ENCODE data around the gene LYZ. TPM values are rescaled to one million over a fixed set of nuclear protein-coding genes. Genes with fewer than 3 reads are reported as not detected.

Gene LYZ
- total and polyA plus RNA-seq, 9 donors = 11.3 to 80.7 (median 34.2) TPM

- no peak overlapping the region for H3K4me3 ChIP-seq (ENCODE audit: low read length)
- DNase-seq = no peak
- no peak overlapping the region for H3K27ac ChIP-seq (ENCODE audit: low read length)
- no CpG with 5 or more reads among the region's 1 CpG for WGBS (ENCODE audit: insufficient coverage)
- no peaks in the 10 kb centered on the region for H3K4me1 ChIP-seq (ENCODE audit: control insufficient read depth, insufficient read depth, low read length)
- no peaks in the 10 kb centered on the region for H3K9me3 ChIP-seq (replicated peaks; ENCODE audit: control insufficient read depth, low read depth, low read length)
- no peaks in the 10 kb centered on the region for H3K36me3 ChIP-seq (ENCODE audit: control insufficient read depth, insufficient read depth, low read length)
- no peaks in the 10 kb centered on the region for H3K27me3 ChIP-seq (ENCODE audit: control insufficient read depth, insufficient read depth, low read length)
Observed at GRCh38 chr12:69350777-69351176, 2.6 kb downstream of the LYZ start.

- Histone ChIP-seq H3K4me1 (ENCODE audit: control insufficient read depth, insufficient read depth, low read length) (no peaks in the 10 kb centered on the region), H3K4me3 (ENCODE audit: low read length) (no peak overlapping the region), H3K9me3 (replicated peaks; ENCODE audit: control insufficient read depth, low read depth, low read length) (no peaks in the 10 kb centered on the region), H3K27ac (ENCODE audit: low read length) (no peak overlapping the region), H3K27me3 (ENCODE audit: control insufficient read depth, insufficient read depth, low read length) (no peaks in the 10 kb centered on the region), H3K36me3 (ENCODE audit: control insufficient read depth, insufficient read depth, low read length) (no peaks in the 10 kb centered on the region)
- no CpG with 5 or more reads among the region's 2 CpGs for WGBS (ENCODE audit: insufficient coverage)
- DNase-seq = no peak
Observed at GRCh38 chr12:69351462-69352236, 3.5 kb downstream of the LYZ start.

- no peaks in the 10 kb centered on the region for H3K4me1 ChIP-seq (ENCODE audit: control insufficient read depth, insufficient read depth, low read length)
- H3K9me3 ChIP-seq (replicated peaks; ENCODE audit: control insufficient read depth, low read depth, low read length) = no peaks in the 10 kb centered on the region
- no peaks in the 10 kb centered on the region for H3K36me3 ChIP-seq (ENCODE audit: control insufficient read depth, insufficient read depth, low read length)
- no peak overlapping the region for H3K4me3 ChIP-seq (ENCODE audit: low read length)
- H3K27me3 ChIP-seq (ENCODE audit: control insufficient read depth, insufficient read depth, low read length) = no peaks in the 10 kb centered on the region
- WGBS (ENCODE audit: insufficient coverage) = no CpG with 5 or more reads among the region's 5 CpGs
- no peak overlapping the region for H3K27ac ChIP-seq (ENCODE audit: low read length)
- DNase-seq = no peak
Observed at GRCh38 chr12:69352904-69353303, 4.7 kb downstream of the LYZ start.

GRCh38 chr12:69354172-69354555 lies 6.0 kb downstream of the LYZ start:
- Histone ChIP-seq H3K4me3 (ENCODE audit: low read length) (no peak overlapping the region), H3K27ac (ENCODE audit: low read length) (no peak overlapping the region), H3K27me3 (ENCODE audit: control insufficient read depth, insufficient read depth, low read length) (no peaks in the 10 kb centered on the region), H3K36me3 (ENCODE audit: control insufficient read depth, insufficient read depth, low read length) (no peaks in the 10 kb centered on the region), H3K4me1 (ENCODE audit: control insufficient read depth, insufficient read depth, low read length) (no peaks in the 10 kb centered on the region), H3K9me3 (replicated peaks; ENCODE audit: control insufficient read depth, low read depth, low read length) (no peaks in the 10 kb centered on the region)
- DNase-seq = no peak
- no CpG with 5 or more reads among the region's 1 CpG for WGBS (ENCODE audit: insufficient coverage)

- no peak for DNase-seq
- no CpG with 5 or more reads among the region's 1 CpG for WGBS (ENCODE audit: insufficient coverage)
- H3K27me3 ChIP-seq (ENCODE audit: control insufficient read depth, insufficient read depth, low read length) = no peaks in the 10 kb centered on the region
- H3K4me1 ChIP-seq (ENCODE audit: control insufficient read depth, insufficient read depth, low read length) = no peaks in the 10 kb centered on the region
- H3K27ac ChIP-seq (ENCODE audit: low read length) = no peak overlapping the region
- H3K9me3 ChIP-seq (replicated peaks; ENCODE audit: control insufficient read depth, low read depth, low read length) = no peaks in the 10 kb centered on the region
- H3K4me3 ChIP-seq (ENCODE audit: low read length) = no peak overlapping the region
- no peaks in the 10 kb centered on the region for H3K36me3 ChIP-seq (ENCODE audit: control insufficient read depth, insufficient read depth, low read length)
Observed at GRCh38 chr12:69354556-69355187, 6.5 kb downstream of the LYZ start.

- no peak overlapping the region for H3K27ac ChIP-seq (ENCODE audit: low read length)
- no peaks in the 10 kb centered on the region for H3K36me3 ChIP-seq (ENCODE audit: control insufficient read depth, insufficient read depth, low read length)
- no peak for DNase-seq
- no peak overlapping the region for H3K4me3 ChIP-seq (ENCODE audit: low read length)
- H3K9me3 ChIP-seq (replicated peaks; ENCODE audit: control insufficient read depth, low read depth, low read length) = no peaks in the 10 kb centered on the region
- no peaks in the 10 kb centered on the region for H3K27me3 ChIP-seq (ENCODE audit: control insufficient read depth, insufficient read depth, low read length)
- no CpG with 5 or more reads among the region's 2 CpGs for WGBS (ENCODE audit: insufficient coverage)
- H3K4me1 ChIP-seq (ENCODE audit: control insufficient read depth, insufficient read depth, low read length) = peaks cover under 1% of the 10 kb centered on the region
Observed at GRCh38 chr12:69355363-69356028, 7.3 kb downstream of the LYZ start.

GRCh38 chr12:69359531-69360347 lies 11.6 kb downstream of the LYZ start, which contains the start of gene YEATS4:
Gene YEATS4, plus strand, starts transcription at chr12:69359743. Its CDS starts 230 bp downstream, at chr12:69359973.
- WGBS (ENCODE audit: insufficient coverage) = under 1% methylated on average over 58 of the region's 70 CpGs
- Histone ChIP-seq H3K4me1 (ENCODE audit: control insufficient read depth, insufficient read depth, low read length) (peaks cover 3% of the 10 kb centered on the region), H3K36me3 (ENCODE audit: control insufficient read depth, insufficient read depth, low read length) (no peaks in the 10 kb centered on the region), H3K27me3 (ENCODE audit: control insufficient read depth, insufficient read depth, low read length) (no peaks in the 10 kb centered on the region), H3K4me3 (ENCODE audit: low read length) (peak within 1 kb of the TSS; percentile 81), H3K9me3 (replicated peaks; ENCODE audit: control insufficient read depth, low read depth, low read length) (no peaks in the 10 kb centered on the region), H3K27ac (ENCODE audit: low read length) (peak within 1 kb of the TSS; percentile 96)
- peak; percentile 95 for DNase-seq

- peaks cover 3% of the 10 kb centered on the region for H3K4me1 ChIP-seq (ENCODE audit: control insufficient read depth, insufficient read depth, low read length)
- 0% methylated on average over 8 of the region's 10 CpGs for WGBS (ENCODE audit: insufficient coverage)
- no peaks in the 10 kb centered on the region for H3K27me3 ChIP-seq (ENCODE audit: control insufficient read depth, insufficient read depth, low read length)
- no peak for DNase-seq
- no peaks in the 10 kb centered on the region for H3K9me3 ChIP-seq (replicated peaks; ENCODE audit: control insufficient read depth, low read depth, low read length)
- H3K36me3 ChIP-seq (ENCODE audit: control insufficient read depth, insufficient read depth, low read length) = no peaks in the 10 kb centered on the region
- H3K4me3 ChIP-seq (ENCODE audit: low read length) = peak overlapping the region; percentile 81
- H3K27ac ChIP-seq (ENCODE audit: low read length) = peak overlapping the region; percentile 96
Observed at GRCh38 chr12:69360348-69360672, 12.1 kb downstream of the LYZ start.

GRCh38 chr12:69366796-69367195 lies 18.6 kb downstream of the LYZ start:
- H3K36me3 ChIP-seq (ENCODE audit: control insufficient read depth, insufficient read depth, low read length) = peaks cover 24% of the 10 kb centered on the region

GRCh38 chr12:69368171-69368570 lies 20.0 kb downstream of the LYZ start:
- Histone ChIP-seq H3K27ac (ENCODE audit: low read length) (no peak overlapping the region), H3K36me3 (ENCODE audit: control insufficient read depth, insufficient read depth, low read length) (peaks cover 28% of the 10 kb centered on the region)

More at GRCh38 chr12:69366796-69367195, 18.6 kb downstream of the LYZ start:
- Histone ChIP-seq H3K27ac (ENCODE audit: low read length) (no peak overlapping the region), H3K9me3 (replicated peaks; ENCODE audit: control insufficient read depth, low read depth, low read length) (no peaks in the 10 kb centered on the region), H3K27me3 (ENCODE audit: control insufficient read depth, insufficient read depth, low read length) (no peaks in the 10 kb centered on the region), H3K4me3 (ENCODE audit: low read length) (no peak overlapping the region), H3K4me1 (ENCODE audit: control insufficient read depth, insufficient read depth, low read length) (no peaks in the 10 kb centered on the region)
- no peak for DNase-seq
- no CpG with 5 or more reads among the region's 5 CpGs for WGBS (ENCODE audit: insufficient coverage)

More at GRCh38 chr12:69368171-69368570, 20.0 kb downstream of the LYZ start:
- Histone ChIP-seq H3K4me3 (ENCODE audit: low read length) (no peak overlapping the region), H3K27me3 (ENCODE audit: control insufficient read depth, insufficient read depth, low read length) (no peaks in the 10 kb centered on the region), H3K4me1 (ENCODE audit: control insufficient read depth, insufficient read depth, low read length) (no peaks in the 10 kb centered on the region), H3K9me3 (replicated peaks; ENCODE audit: control insufficient read depth, low read depth, low read length) (no peaks in the 10 kb centered on the region)
- no peak for DNase-seq
- WGBS (ENCODE audit: insufficient coverage) = no CpG with 5 or more reads among the region's 1 CpG
